Ammon's horn (tissue), 1 donor: Measurements from ENCODE around the gene OR5AR1.
"Not testable (repeated sequence)": the region's sequence is repeated elsewhere in the genome, so short reads cannot be mapped to it uniquely, and the experiment has no call there.

ENCODE experiments used
- DNase-seq: peaks from one replicate; pipeline ENCODE4 v3.0.0-alpha.2; 2016; ENCODE audit warnings: low spot score

OR5AR1 gene

GRCh38 chr11:56663386-56663785 is at the start of gene OR5AR1:
TSS of gene OR5AR1 (plus strand) at chr11:56663686. CDS start at chr11:56663686, 0 bp downstream.
- no peak for DNase-seq

GRCh38 chr11:56624661-56625110 is 38.8 kb upstream of the OR5AR1 start:
- DNase-seq = no peak

GRCh38 chr11:56625946-56626345 is 37.5 kb upstream of the OR5AR1 start:
- no peak for DNase-seq

GRCh38 chr11:56632329-56632728 is 31.2 kb upstream of the OR5AR1 start:
- DNase-seq = no peak

GRCh38 chr11:56636861-56637260 is 26.6 kb upstream of the OR5AR1 start:
- DNase-seq = no peak

- no peak for DNase-seq
Measured at GRCh38 chr11:56637500-56637899, 26.0 kb upstream of the OR5AR1 start.

- no peak for DNase-seq
Measured at GRCh38 chr11:56642339-56642738, 21.1 kb upstream of the OR5AR1 start, which contains the start of gene OR5AP2. TSS of gene OR5AP2 (minus strand) at chr11:56642439. CDS start at chr11:56642439, 0 bp downstream.

GRCh38 chr11:56659755-56660154 is 3.7 kb upstream of the OR5AR1 start:
- no peak for DNase-seq

GRCh38 chr11:56670984-56671383 is 7.5 kb downstream of the OR5AR1 start:
- DNase-seq = no peak

GRCh38 chr11:56688554-56689100 is 25.1 kb downstream of the OR5AR1 start:
- DNase-seq = no peak

GRCh38 chr11:56691179-56691578 is 27.7 kb downstream of the OR5AR1 start:
- DNase-seq = not testable (repeated sequence)

GRCh38 chr11:56693428-56693827 is 29.9 kb downstream of the OR5AR1 start:
- no peak for DNase-seq

GRCh38 chr11:56698795-56699194 is 35.3 kb downstream of the OR5AR1 start, which contains the start of gene OR9G1:
TSS of gene OR9G1 (plus strand) at chr11:56699095. CDS start at chr11:56700388, 1,293 bp downstream.
- no peak for DNase-seq

GRCh38 chr11:56700242-56700913 is 36.9 kb downstream of the OR5AR1 start:
- DNase-seq = no peak

GRCh38 chr11:56700914-56701485 is 37.5 kb downstream of the OR5AR1 start:
- no peak for DNase-seq

GRCh38 chr11:56705784-56706396 is 42.4 kb downstream of the OR5AR1 start:
- no peak for DNase-seq

GRCh38 chr11:56706486-56706885 is 43.0 kb downstream of the OR5AR1 start:
- no peak for DNase-seq

- no peak for DNase-seq
Measured at GRCh38 chr11:56714206-56714605, 50.7 kb downstream of the OR5AR1 start.
